ENCODE data around the gene TIMM44.
"Not testable (repeated sequence)": the region's sequence is repeated elsewhere in the genome, so short reads cannot be mapped to it uniquely, and the experiment has no call there.

The TIMM44 gene

DNA sequence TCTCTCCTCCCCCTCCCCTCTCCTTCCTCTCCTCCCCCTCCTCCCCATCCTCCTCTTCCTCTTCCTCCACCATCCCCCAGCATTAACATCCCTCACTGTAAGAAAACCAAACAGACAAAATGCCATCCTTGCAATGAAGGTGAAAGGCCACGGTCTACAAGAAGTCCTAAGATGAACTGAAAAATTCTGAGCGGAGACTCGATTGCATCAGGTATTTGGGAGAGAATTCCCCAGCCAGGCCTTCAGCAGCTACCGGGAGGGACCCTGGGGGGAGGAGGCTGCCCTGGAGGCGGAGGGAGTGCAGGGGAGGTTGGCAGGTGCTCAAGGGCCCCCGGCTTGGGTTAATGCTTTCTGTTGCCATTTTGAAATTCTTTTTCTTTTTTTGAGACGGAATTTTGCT, 10.1 kb upstream of the TIMM44 start:
- FAIRE-seq (no peak), DNase-seq (ENCODE audit: insufficient read length, low spot score) (no peak)

DNA sequence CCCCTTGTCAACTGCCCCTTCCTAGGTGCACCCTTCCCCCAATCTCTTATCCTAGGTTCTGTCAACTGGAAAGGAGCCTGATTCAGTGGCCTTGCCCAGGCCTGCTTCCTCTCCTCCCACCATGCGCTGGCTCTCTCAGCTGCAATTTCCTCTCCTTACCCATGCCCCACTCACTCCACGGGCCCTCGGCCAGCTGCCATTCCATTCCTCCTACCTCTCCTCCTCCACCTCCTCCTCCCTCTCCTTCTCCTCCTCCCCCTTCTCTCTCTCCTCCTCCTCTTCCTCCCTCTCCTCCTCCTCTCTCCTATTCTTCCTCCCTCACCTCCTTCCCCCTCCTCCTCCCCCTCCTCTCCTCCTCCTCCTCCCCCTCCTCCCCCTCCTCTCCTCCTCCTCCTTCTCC, 9.6 kb upstream of the TIMM44 start:
- FAIRE-seq (peak; percentile 69), DNase-seq (ENCODE audit: insufficient read length, low spot score) (no peak)

DNA sequence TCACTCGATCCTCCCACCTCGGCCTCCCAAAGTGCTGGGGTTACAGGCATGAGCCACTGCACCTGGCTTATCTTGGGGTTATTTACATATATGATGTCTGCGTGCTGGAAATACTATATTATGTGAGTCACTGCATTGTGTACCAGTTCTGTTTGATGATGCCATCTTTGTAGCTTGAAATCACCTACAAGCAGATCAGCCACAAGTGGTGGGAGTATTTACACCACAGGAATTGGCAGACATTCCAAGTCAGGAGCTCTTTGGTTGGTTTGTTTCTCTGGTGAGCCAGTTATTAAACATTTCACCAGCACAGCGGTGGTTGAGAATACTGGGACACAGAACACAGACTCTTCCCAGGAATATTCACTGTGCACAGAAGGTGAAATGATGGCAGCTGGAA, 4.5 kb upstream of the TIMM44 start:
- DNase-seq (ENCODE audit: insufficient read length, low spot score) (no peak), FAIRE-seq (no peak)

DNA sequence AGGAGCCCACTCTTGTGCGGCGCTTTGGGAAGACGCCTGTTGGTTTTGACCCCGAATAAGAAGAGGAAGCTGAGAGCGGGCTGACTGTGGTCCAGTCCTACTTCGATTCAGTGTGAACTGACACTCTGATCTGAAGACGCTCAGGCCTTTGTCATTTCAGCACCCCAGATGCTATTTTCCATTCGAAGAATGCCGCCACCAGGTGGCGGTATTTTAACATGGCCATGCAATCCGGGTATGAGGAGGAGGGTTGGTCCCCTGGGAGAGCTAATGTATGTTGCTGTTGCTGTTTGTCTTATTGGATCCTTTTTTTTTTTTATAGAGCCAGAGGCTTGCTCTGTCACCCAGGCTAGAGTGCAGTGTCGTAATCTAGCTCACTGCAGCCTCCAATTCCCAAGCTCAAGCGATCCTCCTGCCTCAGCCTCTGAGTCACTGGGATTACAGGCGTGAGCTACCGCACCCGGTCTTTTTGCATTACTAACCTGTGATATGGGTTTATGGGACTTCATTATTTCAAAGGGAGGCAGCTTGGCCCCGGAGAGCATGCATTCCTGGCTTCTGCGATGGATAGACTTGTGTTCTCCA, 803 bp upstream of the TIMM44 start:
- DNase-seq (ENCODE audit: insufficient read length, low spot score) (peak; percentile 93), FAIRE-seq (peak; percentile 82)

DNA sequence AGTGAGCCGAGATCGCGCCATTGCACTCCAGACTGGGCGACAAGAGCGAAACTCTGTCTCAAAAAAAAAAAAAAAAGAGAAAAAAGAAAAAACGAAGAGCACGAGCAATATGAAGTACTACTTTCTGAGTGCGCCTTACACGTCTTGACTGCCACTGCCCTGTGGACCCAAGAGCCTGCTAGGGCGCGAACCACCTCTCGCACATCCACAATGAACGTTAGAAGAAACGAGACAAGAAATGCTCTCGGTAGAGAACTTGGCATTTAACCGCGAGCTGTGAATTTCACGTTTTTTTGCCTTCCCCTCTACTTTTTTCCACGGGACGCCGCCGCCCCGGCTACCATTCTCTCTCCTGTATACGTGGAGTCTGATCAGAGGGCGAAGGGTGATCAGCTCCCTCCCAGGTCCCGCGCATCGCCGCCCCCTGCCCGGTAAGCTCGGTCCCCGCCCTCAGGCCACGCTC, 454 bp downstream of the TIMM44 start:
- FAIRE-seq (no peak), DNase-seq (ENCODE audit: insufficient read length, low spot score) (no peak)

DNA sequence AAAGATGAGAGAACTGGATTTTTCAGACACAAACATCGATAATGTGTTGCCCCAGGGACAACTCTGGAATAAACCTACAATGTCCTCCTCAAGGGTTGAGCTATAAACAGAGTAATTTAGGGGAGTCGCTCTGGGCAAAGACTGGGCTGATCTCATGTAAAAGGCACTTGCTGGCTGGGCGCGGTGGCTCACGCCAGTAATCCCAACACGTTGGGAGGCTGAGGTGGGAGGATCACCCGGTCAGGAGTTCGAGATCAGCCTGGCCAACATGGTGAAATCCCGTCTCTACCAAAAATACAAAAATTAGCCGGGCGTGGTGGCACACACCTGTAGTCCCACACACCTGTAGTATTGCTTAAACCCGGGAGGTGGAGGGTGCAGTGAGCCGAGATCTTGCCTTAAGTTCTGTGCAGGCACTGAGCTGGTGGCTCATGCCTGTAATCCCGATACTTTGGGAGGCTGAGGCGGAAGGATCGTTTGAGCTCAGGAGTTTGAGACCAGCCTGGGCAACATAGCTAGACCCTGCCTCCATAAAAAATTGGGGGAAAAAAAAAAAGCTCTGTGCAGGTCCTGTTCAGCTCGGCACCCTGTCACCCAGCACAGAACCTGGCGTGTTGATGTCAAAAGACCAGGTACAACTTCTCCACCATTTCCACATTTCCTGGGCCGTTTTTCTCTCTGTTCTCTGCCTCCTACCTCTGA, 1.4 kb downstream of the TIMM44 start:
- no peak for FAIRE-seq

DNA sequence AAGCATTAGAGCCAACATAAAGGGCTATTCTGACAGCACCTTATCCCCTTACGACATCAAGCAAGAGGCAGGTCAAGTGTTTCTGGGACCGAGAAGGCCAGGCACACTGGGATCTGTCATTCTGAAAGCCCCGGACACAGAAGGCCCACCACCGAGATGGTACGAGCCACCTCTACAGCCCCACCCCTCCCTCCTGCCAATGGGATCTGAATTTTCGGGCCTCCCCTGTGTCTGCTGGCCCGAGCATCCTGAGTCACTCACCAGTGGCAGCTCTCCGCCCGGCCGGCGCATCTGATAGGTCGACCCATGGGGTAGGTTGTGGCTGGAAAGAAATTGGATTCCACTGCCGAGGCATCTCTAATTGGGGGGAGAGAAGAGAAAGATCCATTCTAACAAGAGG, 2.6 kb downstream of the TIMM44 start:
- FAIRE-seq (no peak), DNase-seq (ENCODE audit: insufficient read length, low spot score) (no peak)

More for the DNA sequence above, 1.4 kb downstream of the TIMM44 start:
- no peak for DNase-seq (ENCODE audit: insufficient read length, low spot score)

DNA sequence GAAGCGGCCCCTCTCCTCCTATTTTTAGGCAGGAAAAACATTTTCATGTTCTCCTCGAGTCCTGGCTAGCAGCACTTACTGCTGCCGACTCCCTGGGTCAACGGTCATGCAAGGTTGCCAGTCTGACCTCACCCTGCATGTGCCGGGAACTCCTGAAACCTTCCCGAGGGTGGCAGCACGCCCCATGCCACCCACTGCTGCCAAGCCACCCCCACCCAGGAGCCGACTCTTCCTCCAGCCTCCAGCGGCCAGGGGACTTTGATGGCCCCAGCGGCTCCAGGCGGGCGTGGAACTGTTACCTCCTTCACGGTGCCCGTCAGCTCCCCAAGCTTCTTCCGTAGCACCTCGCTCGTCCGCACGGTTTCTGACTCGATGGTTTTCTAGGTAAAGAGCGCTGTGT, 8.7 kb downstream of the TIMM44 start:
- FAIRE-seq = no peak
- no peak for DNase-seq (ENCODE audit: insufficient read length, low spot score)

DNA sequence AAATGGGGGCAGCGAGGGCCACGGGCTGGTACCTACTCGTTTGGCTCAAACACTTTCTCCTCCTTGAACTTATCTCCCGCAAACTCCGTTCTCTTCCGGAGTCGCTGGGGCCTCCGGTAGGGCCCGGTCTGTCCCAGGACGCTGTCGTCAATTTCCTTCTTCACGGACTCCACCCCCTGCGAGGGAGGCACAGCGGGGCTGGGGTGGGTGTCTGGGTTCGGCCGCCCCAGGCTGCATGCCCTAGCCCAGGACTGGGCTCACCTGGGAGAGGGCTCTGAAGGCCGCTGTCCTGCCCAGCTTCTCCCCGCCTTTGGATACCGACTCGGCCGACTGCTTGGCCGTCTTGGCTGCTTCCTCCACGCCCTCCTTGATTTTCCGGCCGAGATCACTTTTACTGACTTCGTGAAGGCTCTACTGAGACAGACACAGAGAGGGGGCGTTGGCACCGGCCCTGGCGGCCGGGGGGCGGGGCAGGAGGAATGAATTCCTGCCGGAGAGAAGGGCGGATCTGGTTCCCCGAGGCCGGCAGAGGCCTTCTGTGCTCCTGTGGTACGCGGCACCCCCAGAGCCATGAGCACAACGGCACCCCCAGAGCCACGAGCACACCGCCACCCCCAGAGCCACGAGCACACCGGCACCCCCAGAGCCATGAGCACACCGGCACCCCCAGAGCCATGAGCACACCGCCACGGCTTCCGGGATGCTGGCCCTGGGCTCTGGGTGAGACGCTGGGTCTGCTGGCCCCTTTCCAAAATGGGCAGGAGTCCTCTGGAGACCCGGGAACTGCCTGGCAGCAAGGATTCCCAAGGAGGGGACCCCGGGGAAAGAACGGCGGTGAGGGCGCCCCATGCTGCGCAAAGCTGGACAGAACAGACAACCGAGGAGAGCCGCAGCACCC, 9.4 kb downstream of the TIMM44 start:
- no peak for FAIRE-seq
- DNase-seq (ENCODE audit: insufficient read length, low spot score) = no peak

DNA sequence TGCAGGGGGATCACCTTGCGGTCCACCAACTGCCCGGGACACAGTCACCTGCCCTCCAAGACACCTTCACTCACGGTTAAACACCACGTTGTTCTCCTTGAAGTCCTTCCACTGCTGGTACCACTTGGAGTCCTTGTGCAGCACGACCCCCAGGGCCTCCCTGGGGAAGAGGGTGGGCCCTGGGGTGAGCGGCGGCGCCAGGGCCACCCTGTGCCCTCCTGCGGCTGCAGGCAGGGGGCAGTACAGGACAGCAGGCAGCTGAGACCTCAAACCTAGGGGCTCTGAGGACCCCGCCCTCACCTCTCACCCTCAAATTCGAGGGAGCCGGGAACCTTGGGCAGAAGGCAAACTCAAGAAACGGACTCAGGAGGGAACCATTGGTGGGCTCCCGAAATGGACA, 10.1 kb downstream of the TIMM44 start:
- DNase-seq (ENCODE audit: insufficient read length, low spot score) (no peak), FAIRE-seq (no peak)

DNA sequence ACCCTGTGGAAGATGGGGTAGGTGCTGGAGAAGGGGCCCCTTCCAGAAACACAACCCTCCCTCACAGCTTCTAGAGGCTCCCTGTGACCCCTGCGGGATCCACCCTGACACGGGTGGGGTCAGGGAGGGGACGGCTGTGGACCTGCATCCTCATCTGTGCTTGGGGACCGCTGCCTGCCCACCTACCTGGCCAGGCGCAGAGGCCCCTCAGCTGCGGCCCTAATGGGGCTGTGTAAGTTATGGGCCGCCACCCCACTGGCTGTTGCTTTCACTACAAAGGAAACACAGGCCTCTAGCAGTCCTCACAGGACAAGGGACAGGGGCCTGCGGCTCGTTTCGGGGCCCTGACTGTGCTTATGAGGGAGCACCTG, 10.6 kb downstream of the TIMM44 start:
- DNase-seq (ENCODE audit: insufficient read length, low spot score) (no peak), FAIRE-seq (no peak)

DNA sequence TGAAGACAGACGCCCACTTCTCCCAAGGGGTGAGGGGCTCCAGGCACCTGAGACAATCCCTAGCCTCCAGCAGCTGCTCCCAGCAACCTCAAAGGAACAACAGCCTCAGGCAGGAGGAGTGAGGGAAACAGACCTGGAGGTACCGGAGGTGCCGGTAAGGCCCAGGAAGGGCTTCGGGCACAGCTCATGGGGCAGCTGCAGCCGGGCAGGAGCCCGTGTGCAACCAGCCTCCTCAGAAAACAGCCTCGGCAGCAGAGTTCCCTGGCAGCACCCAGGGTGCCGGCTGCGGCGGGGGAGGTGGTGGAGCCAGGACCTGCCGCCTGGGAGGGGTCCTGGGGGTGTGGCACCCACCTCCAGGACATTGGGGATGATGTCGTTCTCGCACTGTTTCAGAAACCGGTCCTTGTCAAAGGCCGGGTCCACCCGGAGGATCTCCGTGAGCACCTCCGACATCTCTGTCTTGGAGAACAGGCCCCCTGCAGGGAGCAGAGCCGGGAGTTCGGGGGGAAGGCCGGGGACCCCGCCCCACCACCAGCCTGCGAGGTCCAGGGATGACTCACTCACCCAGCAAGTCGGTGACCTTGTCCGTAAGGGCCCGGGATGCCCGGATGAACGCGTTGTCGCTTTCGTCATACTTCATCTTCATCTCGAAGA, 11.1 kb downstream of the TIMM44 start:
- FAIRE-seq = no peak

DNA sequence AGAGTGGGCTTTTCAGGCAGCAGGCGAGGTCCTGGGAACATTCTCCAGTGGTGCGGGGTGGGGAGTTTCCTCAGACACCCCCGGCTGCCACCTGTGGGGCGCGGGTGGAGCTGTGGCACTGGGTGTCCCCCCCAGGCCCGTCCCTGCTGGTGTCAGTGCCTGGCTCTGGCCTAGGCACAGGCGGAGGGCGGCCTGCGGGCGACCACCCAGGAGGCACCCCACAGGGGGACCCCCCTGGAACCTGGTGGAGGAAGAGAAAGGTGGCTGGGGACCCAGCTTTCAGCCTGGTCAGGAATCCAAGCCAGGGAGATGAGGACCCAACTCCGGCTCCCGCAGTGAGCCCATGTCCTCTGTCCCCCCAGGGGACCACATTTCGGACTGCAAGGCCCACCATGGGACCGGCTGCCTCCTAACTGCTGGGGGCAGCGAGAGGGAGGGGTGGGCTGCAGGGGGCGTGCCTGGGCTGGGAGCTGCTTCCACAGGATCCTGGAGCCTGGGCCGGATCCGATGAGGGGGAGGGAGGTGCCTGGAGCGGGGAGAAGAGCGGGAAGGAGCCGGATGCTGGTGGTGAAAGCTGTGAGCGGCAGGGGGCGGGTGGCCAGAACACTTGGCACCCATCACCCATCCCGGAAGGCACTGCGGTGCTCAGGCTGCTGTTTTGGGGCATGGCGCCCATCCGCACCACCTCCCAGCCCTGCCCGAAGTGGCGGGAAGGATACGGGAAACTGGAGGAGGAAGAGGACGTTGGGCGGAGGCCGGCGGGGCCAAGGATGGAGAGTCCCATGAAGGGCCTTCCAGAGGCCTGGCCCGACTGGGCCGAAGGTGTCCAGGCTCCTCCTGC, 12.0 kb downstream of the TIMM44 start:
- DNase-seq (ENCODE audit: insufficient read length, low spot score) (no peak), FAIRE-seq (no peak)

More for the DNA sequence above, 11.1 kb downstream of the TIMM44 start:
- no peak for DNase-seq (ENCODE audit: insufficient read length, low spot score)

DNA sequence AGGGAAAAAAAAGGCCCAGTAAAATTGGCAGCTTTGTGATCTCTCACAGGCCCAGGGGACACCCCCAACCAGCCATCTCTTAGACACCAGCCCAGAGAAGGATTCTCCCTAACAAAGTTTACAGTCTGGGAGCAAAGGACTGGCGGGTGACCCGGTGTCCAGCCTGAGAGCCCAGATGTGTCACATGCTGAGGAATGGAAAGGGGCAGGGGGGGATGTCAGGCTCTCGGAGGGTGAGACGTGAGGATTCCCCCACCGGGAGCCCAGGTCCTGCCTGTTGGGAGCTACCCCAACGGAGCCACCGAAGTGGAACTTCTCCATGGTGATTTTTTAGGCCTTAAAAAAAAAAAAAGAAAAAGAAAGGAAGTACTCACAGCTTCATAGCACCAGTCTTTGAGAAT, 12.7 kb downstream of the TIMM44 start:
- no peak for DNase-seq (ENCODE audit: insufficient read length, low spot score)
- no peak for FAIRE-seq

DNA sequence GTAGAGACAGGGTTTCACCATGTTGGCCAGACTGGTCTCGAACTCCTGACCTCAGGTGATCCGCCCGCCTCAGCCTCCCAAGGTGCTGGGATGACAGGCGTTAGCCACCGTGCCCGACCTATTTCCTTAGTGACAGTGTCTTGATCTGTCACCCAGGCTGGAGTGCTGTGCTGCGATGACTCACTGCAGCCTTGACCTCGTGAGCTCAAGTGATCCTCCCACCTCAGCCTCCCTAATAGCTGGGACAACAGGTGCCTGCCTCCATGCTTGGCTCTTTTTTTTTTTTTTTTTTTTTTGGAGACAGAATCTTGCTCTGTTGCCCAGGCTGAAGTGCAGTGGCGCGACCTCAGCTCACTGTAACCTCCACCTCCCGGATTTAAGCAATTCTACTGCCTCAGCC, 13.4 kb downstream of the TIMM44 start:
- FAIRE-seq; DNase-seq (ENCODE audit: insufficient read length, low spot score): not testable (repeated sequence)

DNA sequence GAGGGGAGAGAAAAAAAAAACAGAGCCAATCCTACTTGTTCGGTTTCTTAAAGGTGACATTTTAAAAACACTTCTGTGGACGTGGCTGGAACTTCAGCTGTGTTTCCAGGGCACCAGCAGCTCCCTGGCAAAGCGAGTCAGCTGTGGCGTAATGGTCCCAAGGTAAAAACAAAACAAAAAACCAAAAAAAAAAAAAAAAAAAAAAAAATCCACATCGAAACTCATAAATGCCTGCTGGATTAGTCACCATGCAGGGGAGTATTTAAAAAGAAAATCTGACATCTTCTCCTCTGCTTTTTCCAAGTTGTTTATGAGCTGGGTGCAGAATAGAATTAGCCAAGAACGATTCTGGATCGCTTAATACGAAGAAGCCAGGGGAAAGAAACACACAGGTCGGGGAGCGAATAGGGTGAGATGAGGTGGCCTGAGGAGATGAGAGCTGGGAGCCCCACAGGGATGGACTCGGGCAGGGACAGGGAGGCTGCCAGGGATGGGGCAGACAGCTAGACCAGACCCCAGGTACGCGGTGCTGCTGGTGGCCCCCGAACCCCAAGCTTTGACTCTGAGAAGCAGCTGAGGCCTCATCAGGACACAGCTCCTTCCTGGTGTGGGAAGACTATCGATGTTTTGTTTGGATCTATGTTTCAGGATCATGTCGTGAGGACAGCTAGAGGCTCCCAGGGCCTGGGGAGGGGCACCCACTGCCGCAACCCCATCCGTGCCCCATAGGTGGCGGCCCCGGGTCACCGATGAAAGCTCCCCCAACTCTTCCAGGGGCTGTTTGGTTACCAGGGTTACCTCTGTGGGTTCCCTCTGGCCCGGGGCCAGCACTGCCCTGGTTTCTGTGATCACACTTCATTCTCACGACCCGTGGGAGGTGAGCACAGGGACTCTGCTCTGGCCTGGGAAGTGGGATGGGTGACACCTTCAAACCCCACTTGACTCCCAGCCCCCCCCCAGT, 14.4 kb downstream of the TIMM44 start:
- DNase-seq (ENCODE audit: insufficient read length, low spot score) (peak; percentile 71), FAIRE-seq (no peak)

DNA sequence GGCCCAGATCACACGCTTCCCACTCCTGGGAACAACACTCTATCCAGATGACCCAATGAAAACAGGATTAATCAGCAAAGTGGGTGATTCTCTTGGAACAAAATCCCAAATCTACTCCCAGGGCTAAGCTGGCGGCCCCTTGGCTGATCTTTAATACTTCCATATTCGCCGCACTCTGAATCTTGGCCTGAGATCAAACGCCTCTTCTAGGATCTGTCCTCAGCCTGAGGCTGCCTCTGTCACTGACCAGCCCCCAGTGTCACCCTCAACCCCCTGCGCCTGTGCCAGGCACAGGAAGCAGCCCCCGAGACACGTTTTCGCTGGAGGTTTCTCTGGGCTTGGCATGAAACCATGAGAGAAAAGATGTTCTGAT, 15.1 kb downstream of the TIMM44 start:
- FAIRE-seq = no peak
- DNase-seq (ENCODE audit: insufficient read length, low spot score) = no peak

DNA sequence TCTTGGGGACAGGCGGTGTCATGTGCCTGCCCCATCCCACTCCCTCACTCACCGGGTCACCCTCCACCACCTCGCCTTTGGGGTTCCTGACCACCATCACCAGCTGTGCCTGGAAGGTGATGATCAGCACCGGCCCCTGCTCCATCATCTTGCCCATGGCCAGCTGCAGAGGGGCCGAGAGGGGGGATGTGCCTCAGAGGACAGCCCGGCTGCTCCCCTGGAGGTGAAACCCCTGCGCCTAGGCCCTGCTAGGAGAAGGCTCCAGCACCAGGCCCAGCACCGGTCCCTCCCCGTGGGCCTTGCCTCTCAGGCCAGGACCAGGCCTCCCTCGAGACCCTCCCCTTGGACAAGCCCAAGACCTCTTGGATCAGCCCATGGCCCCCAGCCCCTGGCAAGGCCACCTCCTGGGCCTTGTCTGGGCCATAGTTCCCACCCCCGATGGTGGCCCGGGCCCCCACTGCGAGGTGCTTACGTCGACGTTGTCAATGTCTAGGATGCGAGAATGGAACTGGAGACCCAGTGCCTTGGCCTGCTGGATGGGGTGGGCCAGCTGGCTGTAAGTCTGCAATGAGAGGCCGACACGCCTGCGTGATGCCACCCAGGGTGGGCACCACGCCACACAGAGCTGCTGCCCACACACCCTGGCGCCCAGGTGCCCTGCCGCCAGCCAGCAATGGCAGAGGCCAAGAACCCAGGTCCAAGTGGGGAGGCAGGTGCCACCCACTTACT, 15.7 kb downstream of the TIMM44 start:
- DNase-seq (ENCODE audit: insufficient read length, low spot score) (no peak), FAIRE-seq (no peak)

Data from HTR-8/SVneo (cell line).